ENCODE data around the gene NFIB.

DNA sequence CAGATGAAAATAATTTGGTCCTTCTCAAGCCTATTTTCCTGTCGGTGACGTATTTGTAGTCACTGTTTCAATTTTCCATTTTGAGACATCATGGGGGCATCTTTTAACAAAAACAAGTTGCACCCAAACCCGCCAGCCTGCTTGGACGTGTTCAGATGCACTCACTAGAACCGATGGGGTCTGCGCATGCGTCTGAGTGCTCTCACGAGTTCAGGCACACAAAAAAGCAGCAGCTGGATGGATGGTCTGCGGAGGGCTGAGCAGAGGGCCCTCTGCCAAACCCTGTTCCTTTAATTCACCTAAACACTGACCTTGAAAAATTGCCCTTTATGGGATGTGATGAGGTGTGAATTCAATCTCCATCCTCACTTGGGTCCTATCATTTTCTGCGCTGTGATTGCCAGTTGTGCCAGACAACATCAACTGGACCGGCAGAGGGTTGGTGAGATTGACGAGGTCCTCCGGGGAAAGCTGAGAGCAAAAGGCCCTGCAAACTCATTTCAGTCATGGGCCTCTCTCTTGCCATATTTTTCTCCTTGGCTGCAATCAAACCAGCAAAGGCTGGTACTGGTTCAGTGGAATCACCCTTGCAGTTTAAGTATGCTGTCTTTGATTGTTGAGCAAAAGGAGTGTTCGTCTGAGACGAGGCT lies 251.9 kb downstream of the NFIB start:
- TF ChIP-seq, protein P1, sequence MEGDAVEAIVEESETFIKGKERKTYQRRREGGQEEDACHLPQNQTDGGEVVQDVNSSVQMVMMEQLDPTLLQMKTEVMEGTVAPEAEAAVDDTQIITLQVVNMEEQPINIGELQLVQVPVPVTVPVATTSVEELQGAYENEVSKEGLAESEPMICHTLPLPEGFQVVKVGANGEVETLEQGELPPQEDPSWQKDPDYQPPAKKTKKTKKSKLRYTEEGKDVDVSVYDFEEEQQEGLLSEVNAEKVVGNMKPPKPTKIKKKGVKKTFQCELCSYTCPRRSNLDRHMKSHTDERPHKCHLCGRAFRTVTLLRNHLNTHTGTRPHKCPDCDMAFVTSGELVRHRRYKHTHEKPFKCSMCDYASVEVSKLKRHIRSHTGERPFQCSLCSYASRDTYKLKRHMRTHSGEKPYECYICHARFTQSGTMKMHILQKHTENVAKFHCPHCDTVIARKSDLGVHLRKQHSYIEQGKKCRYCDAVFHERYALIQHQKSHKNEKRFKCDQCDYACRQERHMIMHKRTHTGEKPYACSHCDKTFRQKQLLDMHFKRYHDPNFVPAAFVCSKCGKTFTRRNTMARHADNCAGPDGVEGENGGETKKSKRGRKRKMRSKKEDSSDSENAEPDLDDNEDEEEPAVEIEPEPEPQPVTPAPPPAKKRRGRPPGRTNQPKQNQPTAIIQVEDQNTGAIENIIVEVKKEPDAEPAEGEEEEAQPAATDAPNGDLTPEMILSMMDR (IDR thresholded peaks at IDR 0.05) = no peak
- no peak for TF ChIP-seq POLR2A (IDR thresholded peaks at IDR 0.05)
